ENCODE data around the gene AFAP1L2.

- no peak for TF ChIP-seq CTCF (IDR thresholded peaks at IDR 0.05; ENCODE audit: low read length)
- TF ChIP-seq EZH2phosphoT487 (IDR thresholded peaks at IDR 0.05; ENCODE audit: low read length), result no peak
- no peak for TF ChIP-seq EZH2 (optimal IDR thresholded peaks at IDR 0.05; ENCODE audit: low read depth, low read length)
Measured at GRCh38 chr10:114376523-114376922, 27.8 kb downstream of the AFAP1L2 start.
